D721Med (cell line): Measurements from ENCODE around the gene BACH2.

Experiments used
- DNase-seq: peaks from one replicate; pipeline ENCODE4 v3.0.0; 2011; ENCODE audit warnings: low spot score; ENCODE audit not compliant: insufficient read length
- FAIRE-seq: peaks from 2 replicates; lab custom pipeline; 2011; peaks lifted over from hg19 to GRCh38; lab: Jason Lieb, UNC
- CTCF ChIP-seq: IDR thresholded peaks from 2 replicates; pipeline ENCODE4 v1.5.1; 2012; ENCODE audit warnings: mild to moderate bottlenecking, control low read depth; ENCODE audit not compliant: insufficient read depth; ENCODE audit errors: missing control alignments

The BACH2 gene

GRCh38 chr6:90294614-90294988 lies 2.0 kb downstream of the BACH2 start:
- FAIRE-seq, result no peak
- DNase-seq, result no peak
- no peak for TF ChIP-seq CTCF

GRCh38 chr6:90294008-90294511 lies 2.6 kb downstream of the BACH2 start:
- DNase-seq (no peak), FAIRE-seq (no peak)
- TF ChIP-seq CTCF, result no peak

- DNase-seq, result no peak
Observed at GRCh38 chr6:90293319-90293953, 3.2 kb downstream of the BACH2 start.

GRCh38 chr6:90291565-90291964 lies 5.1 kb downstream of the BACH2 start:
- DNase-seq (no peak), FAIRE-seq (no peak)
- no peak for TF ChIP-seq CTCF

More at GRCh38 chr6:90293319-90293953, 3.2 kb downstream of the BACH2 start:
- no peak for TF ChIP-seq CTCF
- no peak for FAIRE-seq

- DNase-seq (no peak), FAIRE-seq (no peak)
- TF ChIP-seq CTCF, result no peak
Observed at GRCh38 chr6:90290811-90291420, 5.7 kb downstream of the BACH2 start.

- DNase-seq (no peak), FAIRE-seq (no peak)
- no peak for TF ChIP-seq CTCF
Observed at GRCh38 chr6:90289902-90290301, 6.7 kb downstream of the BACH2 start.

- no peak for TF ChIP-seq CTCF
- FAIRE-seq (no peak), DNase-seq (no peak)
Observed at GRCh38 chr6:90288404-90288803, 8.2 kb downstream of the BACH2 start.
